NCI-H1694 treated with DMSO at 0.1 percent for 48 hours (cell line): ENCODE results near the gene CBY2.
"Not testable (repeated sequence)": the region's sequence is repeated elsewhere in the genome, so short reads cannot be mapped to it uniquely, and the experiment has no call there.

Experiments used
- DNase-seq: peaks from one replicate; lab custom pipeline; 2025; lab: John Stamatoyannopoulos, UW

Gene CBY2, protein sequence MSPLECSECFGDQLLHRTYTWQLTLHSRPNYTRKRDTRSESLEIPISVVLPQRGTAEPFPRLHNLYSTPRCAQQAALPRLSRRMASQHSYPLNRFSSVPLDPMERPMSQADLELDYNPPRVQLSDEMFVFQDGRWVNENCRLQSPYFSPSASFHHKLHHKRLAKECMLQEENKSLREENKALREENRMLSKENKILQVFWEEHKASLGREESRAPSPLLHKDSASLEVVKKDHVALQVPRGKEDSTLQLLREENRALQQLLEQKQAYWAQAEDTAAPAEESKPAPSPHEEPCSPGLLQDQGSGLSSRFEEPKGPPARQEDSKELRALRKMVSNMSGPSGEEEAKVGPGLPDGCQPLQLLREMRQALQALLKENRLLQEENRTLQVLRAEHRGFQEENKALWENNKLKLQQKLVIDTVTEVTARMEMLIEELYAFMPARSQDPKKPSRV

DNA sequence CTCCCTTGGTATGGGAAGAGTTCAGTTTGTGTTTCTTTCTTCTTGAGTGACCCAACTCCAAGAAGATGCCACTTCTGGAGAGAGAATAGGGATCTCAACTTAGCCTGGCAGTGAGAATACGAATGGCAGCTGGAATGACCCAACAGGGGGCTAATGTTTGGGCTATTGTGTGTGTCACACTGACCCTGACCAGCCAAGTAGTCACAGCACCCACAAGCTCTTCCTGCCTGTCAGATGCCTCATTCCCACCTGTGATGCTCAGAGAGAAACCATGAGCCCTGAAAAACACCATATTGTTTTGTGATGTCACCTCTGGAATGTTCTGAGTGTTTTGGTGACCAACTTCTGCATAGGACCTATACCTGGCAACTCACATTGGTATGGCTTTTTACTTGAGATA lies at the start of gene CBY2:
Gene CBY2 (plus strand): TSS at position 233 of the 400 bp plus-strand sequence. CDS start 71 bp downstream, at position 304.
- DNase-seq, result no peak

DNA sequence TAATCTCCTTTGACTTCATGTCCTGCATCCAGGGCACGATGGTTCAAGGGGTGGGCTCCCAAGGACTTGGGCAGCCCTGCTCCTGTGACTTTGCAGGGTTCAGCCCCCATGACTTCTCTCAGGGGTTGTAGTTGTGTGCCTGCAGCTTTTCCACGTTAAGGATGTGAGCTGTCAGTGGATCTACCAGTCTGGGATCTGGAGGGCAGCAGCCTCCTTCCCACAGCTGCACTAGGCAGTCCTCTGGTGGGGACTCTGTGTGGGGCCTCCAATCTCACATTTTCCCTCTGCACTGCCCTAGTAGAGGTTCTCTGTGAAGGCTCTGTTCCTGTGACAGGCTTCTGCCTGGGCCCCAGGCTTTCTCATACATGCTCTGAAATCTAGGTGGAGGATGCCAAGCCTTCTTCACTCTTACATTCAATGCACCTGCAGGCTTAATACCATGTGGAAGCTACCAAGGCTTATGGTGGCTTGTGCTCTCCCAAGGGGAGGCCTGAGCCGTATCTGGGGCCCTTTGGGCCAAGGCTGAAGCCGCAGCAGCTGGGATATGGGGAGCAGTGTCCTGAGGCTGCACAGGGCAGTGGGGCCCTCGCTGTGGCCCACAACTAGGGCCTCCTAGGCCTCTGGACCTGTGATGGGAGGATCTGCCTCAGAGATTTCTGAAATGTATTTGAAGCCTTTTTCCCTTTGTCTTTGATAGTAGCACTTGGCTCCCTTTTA lies 47.3 kb upstream of the CBY2 start:
- DNase-seq, result no peak

DNA sequence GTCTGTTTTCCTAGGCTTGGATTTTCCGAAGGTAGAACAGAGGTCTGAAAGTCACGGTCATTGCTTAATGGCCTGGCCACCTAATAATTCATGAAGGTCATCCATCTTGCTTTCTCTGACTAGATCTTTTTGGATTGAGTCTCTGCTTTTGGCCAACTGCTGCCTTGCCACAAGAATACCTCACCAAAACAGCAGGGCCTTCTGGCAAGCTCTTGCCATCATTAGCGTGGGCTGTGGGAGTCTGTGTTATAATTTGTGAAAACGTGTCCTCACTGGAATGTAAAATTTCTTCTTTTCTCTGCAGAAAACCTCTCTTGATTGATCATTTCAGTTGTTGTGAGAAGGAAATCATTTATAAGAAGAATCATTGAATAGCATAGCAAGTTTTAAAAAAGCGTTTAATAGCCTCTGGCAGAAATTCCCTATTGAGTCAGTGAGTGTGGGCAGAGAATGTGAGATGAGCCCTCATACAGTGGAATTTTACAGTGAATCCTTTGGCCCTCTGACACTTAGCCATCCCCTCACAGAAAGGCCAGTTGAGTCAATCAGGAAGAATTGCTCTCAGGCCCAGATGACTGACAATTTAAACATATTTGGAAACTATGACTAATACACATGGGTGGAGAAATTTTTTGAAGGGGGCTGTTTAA lies 43.4 kb upstream of the CBY2 start:
- DNase-seq, result no peak

DNA sequence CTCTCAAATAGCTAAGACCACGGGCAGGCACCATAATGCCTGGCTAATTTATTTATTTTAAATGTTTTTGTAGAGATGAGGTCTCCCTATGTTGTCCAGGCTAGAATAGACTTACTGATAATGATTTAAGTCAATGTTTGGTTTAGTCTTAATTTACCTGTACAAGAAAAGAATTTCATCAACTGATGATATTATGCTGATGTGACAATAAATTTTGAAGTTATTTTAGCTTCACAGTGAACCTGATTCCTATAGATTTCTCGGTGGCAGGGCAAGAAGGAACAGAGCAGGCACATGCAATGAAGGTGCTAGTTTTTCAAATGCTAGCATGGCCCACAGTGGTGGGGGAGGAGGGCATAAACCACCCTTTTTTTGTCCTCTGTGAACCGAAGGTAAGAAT lies 42.6 kb upstream of the CBY2 start:
- DNase-seq, result no peak

DNA sequence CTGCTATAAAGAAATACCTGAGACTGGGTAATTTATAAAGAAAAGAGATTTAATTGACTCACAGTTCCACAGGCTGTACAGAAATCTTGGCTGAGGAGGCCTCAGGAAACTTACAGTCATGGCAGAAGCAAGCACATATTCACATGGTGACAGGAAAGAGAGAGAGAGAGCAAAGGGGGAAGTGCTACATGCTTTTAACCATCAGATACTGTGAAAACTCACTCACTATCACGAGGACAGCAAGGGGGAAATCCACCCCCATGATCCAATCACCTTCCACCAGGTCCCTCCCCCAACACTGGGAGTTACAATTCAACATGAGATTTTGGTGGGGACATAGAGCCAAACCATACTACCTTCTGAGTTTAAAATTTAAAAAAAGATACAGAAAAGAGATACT lies 41.7 kb upstream of the CBY2 start:
- not testable (repeated sequence) for DNase-seq

DNA sequence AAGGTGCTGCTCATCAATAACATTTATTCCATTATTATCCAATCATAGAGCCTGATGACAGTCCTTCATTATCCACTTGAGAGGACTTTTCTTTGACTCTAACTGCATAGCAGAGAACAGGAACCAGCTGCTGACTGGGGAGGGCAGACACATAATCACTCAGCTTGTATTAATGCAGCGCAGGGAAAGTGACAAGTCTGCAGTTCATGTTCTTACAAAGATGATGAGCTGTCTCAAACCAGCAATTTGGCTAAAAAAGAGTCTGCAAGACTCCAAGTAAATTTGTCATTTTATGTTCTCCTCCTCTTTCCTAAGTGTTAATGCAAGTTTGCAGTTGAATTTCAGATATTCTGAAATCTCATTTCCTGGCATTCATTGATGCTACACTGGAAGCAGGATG lies 40.0 kb upstream of the CBY2 start:
- no peak for DNase-seq

DNA sequence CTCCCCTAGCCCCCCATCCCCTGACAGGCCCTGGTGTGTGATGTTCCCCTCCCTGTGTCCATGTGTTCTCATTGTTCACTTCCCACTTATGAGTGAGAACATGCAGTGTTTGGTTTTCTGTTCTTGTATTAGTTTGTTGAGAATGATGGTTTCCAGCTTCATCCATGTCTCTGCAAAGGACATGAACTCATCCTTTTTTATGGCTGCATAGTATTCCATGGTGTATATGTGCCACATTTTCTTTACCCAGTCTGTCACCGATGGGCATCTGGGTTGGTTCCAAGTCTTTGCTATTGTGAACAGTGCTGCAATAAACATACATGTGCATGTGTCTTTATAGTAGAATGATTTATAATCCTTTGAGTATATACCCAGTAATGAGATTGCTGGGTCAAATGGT lies 39.2 kb upstream of the CBY2 start:
- DNase-seq, result not testable (repeated sequence)

DNA sequence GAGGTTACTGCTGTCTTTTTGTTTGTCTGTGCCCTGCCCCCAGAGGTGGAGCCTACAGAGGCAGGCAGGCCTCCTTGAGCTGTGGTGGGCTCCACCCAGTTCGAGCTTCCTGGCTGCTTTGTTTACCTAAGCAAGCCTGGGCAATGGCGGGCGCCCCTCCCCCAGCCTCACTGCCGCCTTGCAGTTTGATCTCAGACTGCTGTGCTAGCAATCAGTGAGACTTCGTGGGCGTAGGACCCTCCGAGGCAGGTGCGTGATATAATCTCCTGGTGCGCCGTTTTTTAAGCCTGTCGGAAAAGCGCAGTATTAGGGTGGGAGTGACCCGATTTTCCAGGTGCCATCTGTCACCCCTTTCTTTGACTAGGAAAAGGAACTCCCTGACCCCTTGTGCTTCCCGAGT lies 32.5 kb upstream of the CBY2 start:
- not testable (repeated sequence) for DNase-seq

DNA sequence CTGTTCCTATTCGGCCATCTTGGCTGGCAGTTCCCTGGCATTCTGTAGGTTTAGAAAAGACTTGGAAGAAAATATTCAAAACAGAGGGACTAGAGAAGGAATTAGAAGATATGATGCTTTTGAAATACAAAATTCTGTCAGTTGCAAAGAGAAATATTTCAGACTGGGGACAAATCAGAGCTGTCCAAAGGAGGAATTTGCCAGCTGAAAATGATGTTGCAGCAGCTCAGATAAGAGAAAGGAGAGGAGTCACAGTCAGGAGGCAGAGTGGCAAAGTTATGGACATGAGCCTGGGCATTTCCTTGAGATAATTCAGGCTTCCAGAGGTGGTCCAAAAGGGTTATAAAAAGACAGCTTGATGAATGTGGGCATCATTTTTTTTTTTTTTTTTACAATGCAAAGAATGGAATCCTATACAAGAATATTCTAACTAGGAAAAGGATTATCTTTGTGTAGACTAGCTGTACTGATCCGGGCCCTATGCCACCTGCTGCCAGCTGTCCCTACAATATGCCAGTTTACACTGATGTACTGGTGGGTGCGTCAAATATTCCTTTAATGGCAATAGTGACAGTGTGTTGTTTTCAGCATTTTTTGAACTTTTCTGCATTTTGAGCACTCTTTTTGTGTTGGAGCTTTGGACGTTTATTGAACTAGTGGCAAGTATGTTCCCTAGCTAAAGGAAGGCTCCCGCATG lies 31.8 kb upstream of the CBY2 start:
- DNase-seq, result peak; percentile 80

DNA sequence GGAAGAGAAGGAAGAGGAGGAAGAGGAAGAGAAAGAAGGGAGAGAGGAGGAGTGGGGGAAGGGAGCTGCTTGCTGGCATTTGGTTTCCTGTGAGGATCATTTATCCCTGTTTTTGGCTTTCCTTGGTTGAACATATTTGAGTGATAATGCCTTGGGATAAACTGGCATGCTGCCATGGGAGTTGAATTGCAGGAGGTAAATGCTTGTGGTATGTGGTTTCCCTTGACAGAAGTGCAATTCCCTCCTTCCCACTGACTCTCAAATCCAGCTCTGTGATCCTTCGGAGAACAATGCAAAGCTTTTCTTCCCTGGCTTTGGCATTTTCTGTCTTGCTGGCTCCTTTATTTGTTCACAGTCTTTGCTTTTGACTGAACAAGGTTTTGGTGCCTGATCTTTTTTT lies 27.2 kb upstream of the CBY2 start:
- DNase-seq, result no peak

DNA sequence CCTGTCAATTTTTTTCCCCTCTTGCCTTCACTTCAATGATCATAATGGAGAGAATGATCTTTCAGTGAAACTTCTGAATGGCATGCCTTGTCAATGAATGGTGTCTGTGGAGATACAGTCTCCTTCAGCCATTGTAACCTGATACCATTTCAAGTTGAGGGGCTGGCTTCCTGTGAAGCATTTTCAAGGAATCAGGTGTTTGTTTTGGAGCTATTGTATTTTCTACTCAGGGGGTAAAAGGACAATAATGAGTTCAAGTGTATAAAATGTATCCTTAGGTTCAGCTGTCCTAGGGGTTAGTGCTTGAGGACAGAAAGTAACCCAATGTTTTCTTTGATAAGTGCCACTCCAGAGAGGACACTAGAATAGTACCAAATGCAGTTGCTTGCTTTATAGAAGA lies 23.8 kb upstream of the CBY2 start:
- no peak for DNase-seq

DNA sequence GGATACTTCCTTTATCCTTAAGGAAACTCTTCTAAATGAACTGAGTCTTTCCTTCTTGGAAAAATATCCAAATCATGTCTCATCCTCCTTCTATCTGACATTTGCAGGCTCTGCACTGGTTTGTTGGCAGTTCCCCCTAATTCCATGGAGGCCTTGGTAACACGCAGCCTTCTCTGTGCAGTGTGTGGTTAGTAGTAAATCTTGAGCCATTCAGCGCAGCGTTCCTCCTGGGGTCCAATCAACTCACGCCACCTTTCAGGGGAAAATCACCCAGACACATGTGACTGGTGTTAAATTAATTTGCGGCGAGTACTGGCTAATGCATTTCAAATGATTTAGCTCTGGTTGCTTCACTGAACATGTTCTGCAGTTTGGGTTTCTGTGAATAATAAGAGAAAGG lies 21.0 kb upstream of the CBY2 start:
- no peak for DNase-seq

DNA sequence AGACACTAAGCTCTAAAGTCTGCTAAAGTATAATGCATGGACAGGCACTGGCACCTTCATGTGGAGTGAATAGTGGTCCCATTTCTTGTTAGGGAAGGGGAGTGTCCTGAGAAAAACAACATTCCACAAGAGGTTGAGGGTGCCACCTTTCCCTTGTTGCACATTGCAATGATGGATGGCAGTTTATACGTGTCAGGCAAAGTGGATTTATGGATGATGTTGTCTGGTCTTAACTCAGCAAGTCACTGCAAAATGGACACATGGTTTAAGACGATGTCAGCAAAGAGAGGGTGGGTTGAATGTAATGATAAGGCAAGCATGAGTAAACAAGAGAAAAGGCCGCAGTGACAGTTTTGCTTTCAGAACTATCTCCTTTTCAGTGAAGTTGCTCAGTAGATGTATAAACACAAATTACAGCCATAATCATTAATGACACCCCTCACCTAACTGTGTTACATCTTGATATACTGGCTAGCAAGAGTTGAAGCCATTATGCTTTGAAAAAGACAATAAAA lies 19.6 kb upstream of the CBY2 start:
- DNase-seq, result no peak

DNA sequence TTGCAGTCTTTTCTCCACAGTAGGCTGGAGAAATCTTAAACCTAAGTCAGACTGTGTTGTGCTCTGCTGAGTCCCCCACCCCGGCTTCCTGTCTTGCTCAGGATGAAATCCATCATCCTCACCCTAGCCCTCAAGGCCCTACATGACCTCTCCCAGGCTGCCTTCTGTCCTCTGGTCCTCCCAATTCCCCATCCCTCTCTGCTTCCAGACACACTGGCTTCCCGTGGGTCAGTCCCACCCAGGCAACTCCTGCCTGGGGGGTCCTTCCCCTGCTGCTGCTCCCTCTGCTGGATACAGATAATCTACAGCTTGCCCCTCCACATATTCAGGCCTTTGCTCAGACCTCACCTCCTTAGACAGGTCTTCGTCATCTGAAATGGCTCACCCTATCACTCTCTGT lies 18.4 kb upstream of the CBY2 start:
- no peak for DNase-seq

DNA sequence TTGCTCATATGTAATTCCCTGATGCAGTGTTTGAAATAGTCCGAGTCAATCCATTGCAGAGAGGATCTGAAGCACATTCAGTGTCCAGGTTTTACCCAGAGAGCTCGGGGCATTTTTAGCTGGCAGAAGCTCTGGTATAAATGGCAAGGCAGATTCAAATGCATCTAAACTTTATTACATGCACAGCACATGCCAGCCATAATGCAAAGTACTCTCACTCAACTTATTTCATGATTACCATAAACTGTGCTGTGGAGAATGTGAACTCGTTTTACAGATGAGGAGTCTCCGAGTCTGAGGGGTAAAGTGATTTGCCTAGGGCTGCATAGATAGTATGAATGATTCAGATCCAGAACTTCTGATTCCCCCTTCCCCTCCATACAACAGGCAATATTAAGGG lies 13.5 kb upstream of the CBY2 start:
- DNase-seq, result no peak

DNA sequence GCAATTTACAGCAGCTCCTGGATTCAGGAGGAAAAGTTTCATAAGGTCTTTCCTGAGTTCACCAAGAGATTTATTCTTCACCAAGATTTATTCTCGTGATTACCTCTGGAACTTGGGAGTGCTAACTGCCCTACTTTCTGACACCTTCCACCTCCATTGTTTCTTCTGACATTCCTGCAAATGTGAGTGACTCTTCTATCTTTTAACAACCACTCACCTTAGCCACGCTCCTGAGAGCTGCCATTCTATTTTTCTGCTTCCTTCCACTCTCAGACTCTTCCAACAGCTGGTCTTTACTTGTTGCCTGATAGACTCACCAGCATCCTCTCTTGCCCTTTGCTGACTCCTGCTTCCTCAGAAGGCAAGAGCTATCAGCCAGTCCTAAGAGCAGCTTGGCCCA lies 11.5 kb upstream of the CBY2 start:
- no peak for DNase-seq

DNA sequence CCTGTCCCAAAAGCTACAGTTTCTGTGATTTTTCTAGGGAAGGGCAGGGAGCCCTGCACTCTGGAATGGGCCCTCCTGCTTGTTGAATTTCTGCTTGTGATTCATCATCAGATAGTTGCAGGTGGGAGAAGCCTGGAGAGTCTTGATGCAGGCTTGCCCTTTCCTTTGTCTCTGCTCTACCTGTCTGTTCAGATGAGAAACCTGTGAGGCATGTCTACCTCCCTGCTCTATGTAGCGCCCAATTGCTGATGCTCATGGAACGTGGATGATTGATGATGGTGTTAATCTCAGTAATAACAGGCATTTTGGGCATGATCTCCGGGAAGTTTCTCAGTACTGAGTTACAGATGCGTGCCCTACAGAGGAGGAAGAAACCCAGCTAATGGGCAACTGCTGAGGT lies 10.9 kb upstream of the CBY2 start:
- DNase-seq, result no peak

DNA sequence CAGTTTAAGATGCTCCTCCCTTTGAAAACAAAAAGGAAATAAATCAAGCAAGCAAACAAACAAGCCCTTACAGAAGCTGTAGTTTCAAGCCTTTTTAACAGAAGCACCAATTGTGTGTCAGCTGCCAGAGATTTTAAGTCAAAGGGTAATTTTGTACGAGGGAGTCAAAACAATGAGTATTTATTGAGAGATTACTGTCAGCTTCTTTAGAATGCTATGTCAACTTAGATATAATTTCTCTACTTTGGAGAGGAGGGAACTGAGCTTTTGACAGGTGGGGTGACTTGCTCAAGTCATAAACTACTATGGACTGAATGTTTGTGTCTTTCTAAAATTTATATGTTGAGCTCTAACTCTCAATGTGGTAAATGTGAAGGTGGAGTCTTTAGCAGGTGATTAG lies 10.5 kb upstream of the CBY2 start:
- no peak for DNase-seq

DNA sequence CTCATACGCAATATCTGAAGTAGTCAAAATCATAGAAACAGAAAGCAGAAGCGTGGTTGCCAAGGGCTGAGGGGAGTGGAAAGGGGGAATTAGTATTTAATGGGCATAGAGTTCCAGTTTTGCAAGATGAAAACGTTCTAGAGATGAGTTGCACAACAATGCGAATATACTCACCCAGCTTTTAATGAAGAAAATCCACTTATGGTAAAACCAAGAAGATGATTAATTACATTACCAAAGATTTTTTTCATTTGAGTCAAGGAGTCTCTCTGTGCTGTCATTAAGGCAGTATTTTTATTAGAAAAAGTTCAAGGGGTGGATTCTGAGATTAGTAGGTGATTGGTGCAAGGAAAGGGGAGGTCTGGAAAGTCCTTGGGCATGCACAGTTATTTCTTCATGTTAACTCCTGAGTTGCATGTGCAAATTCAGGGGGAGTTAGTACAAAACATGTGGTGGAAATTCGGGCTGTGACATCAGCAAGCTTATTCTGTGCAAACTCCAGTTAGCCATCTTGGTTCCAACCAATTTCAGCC lies 6.9 kb upstream of the CBY2 start:
- no peak for DNase-seq

DNA sequence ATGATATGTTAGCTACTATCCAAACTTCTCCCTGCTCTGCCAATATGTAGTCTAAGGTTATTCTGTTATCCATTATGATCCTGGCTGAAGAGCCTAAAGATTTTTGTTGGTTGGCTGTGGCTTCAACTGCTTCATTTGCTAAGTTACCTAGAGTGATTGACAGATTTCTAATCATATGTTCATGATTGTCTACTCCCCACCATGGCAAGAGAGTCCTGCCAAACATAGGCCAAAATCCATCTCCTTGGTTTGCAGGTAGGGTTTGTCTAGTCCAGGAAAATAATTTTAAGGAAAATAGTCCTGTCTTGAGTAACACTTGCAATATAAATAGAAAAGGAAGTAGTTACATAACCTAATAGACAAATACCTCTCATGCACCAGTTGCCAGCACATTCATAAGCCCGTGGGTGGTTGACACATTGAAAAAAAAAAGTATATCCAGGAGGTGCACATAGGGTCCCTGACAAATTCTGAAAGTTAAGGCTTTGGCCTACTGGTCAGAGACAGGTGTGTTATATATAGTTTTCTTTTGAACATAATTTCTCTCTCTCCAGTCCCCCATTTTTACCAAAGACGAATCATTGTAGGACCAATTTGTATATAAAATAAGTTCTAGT lies 5.4 kb upstream of the CBY2 start:
- DNase-seq, result no peak
